ENCODE results near the gene PHLDA1. TPM values are rescaled to one million over a fixed set of nuclear protein-coding genes. Genes with fewer than 3 reads are reported as not detected.

The PHLDA1 gene
- total RNA-seq, 1 donor from 2014 or later, result 169 TPM

DNA sequence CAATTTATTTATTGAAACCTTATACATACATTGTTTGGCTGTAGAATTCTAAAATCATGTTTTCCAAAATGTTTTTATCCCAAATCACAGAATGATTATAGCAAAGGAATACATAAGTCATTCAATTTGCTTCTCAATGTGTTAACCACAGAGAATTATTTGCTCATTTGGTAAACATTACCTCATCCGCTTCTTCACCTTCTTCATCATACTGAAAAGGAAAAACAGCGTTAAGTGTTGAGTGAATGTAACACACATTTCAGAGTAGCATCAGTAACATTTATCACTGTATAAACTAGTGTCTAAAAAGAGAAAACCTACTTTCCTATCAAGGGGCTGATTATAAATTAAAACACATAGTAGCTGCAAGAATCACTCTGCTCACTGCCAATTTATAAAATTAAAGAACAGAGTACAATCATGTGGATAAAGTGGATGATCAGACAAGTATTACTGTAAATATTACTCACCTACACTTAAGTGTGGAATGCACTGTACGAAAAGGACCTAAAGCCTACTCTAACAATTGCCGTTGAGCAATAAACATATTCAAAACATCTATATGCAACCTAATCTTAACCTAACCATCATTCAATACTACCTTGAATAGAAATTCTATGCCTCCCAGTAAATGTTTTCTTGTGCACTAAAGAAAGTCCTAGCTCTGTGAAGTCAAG lies 18.1 kb upstream of the PHLDA1 start:
- no peak for DNase-seq
- Mint-ChIP-seq H3K36me3 (ENCODE audit: unreplicated experiment) (no peaks in the 10 kb centered on the region), H3K4me3 (ENCODE audit: unreplicated experiment) (no peak overlapping the region), H3K27me3 (ENCODE audit: unreplicated experiment) (no peaks in the 10 kb centered on the region), H3K4me1 (ENCODE audit: low read depth, unreplicated experiment) (no peaks in the 10 kb centered on the region), H3K9me3 (ENCODE audit: unreplicated experiment) (peaks cover 1% of the 10 kb centered on the region), H3K27ac (ENCODE audit: unreplicated experiment) (no peak overlapping the region)
- TF ChIP-seq, protein P1, sequence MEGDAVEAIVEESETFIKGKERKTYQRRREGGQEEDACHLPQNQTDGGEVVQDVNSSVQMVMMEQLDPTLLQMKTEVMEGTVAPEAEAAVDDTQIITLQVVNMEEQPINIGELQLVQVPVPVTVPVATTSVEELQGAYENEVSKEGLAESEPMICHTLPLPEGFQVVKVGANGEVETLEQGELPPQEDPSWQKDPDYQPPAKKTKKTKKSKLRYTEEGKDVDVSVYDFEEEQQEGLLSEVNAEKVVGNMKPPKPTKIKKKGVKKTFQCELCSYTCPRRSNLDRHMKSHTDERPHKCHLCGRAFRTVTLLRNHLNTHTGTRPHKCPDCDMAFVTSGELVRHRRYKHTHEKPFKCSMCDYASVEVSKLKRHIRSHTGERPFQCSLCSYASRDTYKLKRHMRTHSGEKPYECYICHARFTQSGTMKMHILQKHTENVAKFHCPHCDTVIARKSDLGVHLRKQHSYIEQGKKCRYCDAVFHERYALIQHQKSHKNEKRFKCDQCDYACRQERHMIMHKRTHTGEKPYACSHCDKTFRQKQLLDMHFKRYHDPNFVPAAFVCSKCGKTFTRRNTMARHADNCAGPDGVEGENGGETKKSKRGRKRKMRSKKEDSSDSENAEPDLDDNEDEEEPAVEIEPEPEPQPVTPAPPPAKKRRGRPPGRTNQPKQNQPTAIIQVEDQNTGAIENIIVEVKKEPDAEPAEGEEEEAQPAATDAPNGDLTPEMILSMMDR (IDR thresholded peaks at IDR 0.05; ENCODE audit: partially characterized antibody, unreplicated experiment), result no peak

DNA sequence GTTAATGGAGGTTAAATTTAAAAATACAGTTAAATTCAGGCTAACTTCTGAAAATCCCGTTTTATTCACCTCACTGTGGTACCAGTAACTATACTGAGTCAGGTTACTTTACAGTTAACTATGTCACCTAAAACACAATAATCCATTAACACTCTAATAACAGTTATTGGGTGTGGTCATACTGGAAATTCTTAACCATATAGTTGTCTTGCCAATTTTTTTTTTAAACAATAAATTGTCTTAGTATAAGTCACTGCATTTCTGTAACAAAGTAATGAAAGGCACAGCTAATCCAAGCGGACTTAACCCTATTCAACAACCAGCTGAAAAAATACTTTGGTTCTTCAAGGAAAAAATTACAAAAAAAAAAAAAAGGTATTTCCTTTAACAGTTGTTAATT lies 16.2 kb upstream of the PHLDA1 start:
- H3K36me3 Mint-ChIP-seq (ENCODE audit: unreplicated experiment), result no peaks in the 10 kb centered on the region

DNA sequence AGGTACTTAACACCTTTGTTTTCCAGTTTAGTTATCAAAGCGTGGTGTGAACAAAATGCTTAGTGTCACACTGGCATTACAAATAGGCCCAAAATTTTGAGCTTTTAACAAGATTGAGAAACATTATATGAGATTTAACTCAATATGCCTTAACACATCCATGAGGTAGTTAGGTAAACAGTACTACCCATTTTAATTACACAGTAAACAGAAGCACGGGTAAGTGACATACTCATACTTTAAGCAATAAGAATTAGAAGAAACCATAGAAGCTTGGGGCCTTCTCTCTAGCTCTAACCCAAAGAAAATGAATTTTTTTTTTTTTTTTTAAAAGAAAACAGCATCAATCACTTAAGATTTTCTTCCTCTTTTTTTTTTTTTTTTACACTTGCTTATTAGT lies 15.5 kb upstream of the PHLDA1 start:
- no peak for DNase-seq
- TF ChIP-seq, protein P1 (IDR thresholded peaks at IDR 0.05; ENCODE audit: partially characterized antibody, unreplicated experiment), result no peak
- no peaks in the 10 kb centered on the region for H3K36me3 Mint-ChIP-seq (ENCODE audit: unreplicated experiment)
- H3K4me3 Mint-ChIP-seq (ENCODE audit: unreplicated experiment), result no peak overlapping the region
- no peaks in the 10 kb centered on the region for H3K27me3 Mint-ChIP-seq (ENCODE audit: unreplicated experiment)
- H3K9me3 Mint-ChIP-seq (ENCODE audit: unreplicated experiment), result no peaks in the 10 kb centered on the region
- H3K4me1 Mint-ChIP-seq (ENCODE audit: low read depth, unreplicated experiment), result no peaks in the 10 kb centered on the region
- H3K27ac Mint-ChIP-seq (ENCODE audit: unreplicated experiment), result no peak overlapping the region

More for the DNA sequence above, 16.2 kb upstream of the PHLDA1 start:
- Mint-ChIP-seq H3K4me1 (ENCODE audit: low read depth, unreplicated experiment) (no peaks in the 10 kb centered on the region), H3K9me3 (ENCODE audit: unreplicated experiment) (no peaks in the 10 kb centered on the region), H3K4me3 (ENCODE audit: unreplicated experiment) (no peak overlapping the region), H3K27ac (ENCODE audit: unreplicated experiment) (no peak overlapping the region), H3K27me3 (ENCODE audit: unreplicated experiment) (no peaks in the 10 kb centered on the region)
- DNase-seq, result no peak
- TF ChIP-seq, protein P1 (IDR thresholded peaks at IDR 0.05; ENCODE audit: partially characterized antibody, unreplicated experiment), result no peak

DNA sequence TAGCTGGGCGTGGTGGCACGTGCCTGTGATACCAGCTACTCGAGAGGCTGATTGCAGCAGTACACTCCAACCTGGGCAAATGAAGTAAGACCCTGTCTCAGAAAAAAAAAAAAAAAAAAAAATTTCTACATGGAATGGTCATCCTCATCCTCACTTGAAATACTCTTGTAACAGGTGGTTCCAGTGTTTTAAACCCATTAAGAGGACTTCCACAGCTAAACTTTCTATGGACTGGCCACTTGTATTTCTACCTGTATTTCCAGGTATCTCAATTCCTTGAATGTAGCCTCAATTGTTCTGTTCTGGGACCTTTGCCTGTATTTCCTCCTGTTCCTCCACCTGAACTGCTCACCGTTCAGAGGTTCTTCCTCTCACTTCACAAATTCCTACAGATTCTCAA lies 11.8 kb upstream of the PHLDA1 start:
- Mint-ChIP-seq H3K27me3 (ENCODE audit: unreplicated experiment) (peaks cover 3% of the 10 kb centered on the region), H3K9me3 (ENCODE audit: unreplicated experiment) (no peaks in the 10 kb centered on the region), H3K27ac (ENCODE audit: unreplicated experiment) (no peak overlapping the region), H3K36me3 (ENCODE audit: unreplicated experiment) (no peaks in the 10 kb centered on the region), H3K4me1 (ENCODE audit: low read depth, unreplicated experiment) (peaks cover 3% of the 10 kb centered on the region), H3K4me3 (ENCODE audit: unreplicated experiment) (no peak overlapping the region)
- TF ChIP-seq, protein P1 (IDR thresholded peaks at IDR 0.05; ENCODE audit: partially characterized antibody, unreplicated experiment), result no peak
- no peak for DNase-seq

DNA sequence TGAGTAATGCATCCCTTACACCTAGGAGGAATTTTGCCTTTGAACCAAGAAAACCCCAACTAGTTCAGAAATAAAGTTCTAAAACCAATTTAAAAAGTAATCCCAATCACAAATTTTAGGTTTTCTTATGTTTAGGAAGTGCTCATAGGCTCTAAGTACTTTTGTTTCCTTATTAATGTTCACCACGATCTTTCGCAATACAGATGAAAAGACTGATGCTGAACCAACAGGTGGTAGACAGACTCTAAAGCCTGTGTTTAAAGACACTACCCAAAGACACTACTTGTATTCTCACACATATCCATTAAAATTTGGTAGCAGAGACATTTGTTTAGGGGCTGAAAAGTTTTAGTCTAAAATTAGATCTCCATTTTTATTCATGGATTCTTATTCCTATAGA lies 10.6 kb upstream of the PHLDA1 start:
- H3K4me1 Mint-ChIP-seq (ENCODE audit: low read depth, unreplicated experiment), result peaks cover 12% of the 10 kb centered on the region
- no peak overlapping the region for H3K27ac Mint-ChIP-seq (ENCODE audit: unreplicated experiment)
- H3K36me3 Mint-ChIP-seq (ENCODE audit: unreplicated experiment), result no peaks in the 10 kb centered on the region
- H3K4me3 Mint-ChIP-seq (ENCODE audit: unreplicated experiment), result no peak overlapping the region
- TF ChIP-seq, protein P1 (IDR thresholded peaks at IDR 0.05; ENCODE audit: partially characterized antibody, unreplicated experiment), result no peak
- peaks cover 2% of the 10 kb centered on the region for H3K9me3 Mint-ChIP-seq (ENCODE audit: unreplicated experiment)
- no peak for DNase-seq
- H3K27me3 Mint-ChIP-seq (ENCODE audit: unreplicated experiment), result peaks cover 3% of the 10 kb centered on the region
